Smooth muscle cell of the brain vasculature (primary cell): Measurements from ENCODE around the gene PABPN1L.
"Not testable (repeated sequence)": the region's sequence is repeated elsewhere in the genome, so short reads cannot be mapped to it uniquely, and the experiment has no call there.

Source experiments
- DNase-seq: peaks from one replicate; pipeline ENCODE4 v3.0.0-alpha.2; 2012; ENCODE audit warnings: low read depth, low spot score

PABPN1L gene

DNA sequence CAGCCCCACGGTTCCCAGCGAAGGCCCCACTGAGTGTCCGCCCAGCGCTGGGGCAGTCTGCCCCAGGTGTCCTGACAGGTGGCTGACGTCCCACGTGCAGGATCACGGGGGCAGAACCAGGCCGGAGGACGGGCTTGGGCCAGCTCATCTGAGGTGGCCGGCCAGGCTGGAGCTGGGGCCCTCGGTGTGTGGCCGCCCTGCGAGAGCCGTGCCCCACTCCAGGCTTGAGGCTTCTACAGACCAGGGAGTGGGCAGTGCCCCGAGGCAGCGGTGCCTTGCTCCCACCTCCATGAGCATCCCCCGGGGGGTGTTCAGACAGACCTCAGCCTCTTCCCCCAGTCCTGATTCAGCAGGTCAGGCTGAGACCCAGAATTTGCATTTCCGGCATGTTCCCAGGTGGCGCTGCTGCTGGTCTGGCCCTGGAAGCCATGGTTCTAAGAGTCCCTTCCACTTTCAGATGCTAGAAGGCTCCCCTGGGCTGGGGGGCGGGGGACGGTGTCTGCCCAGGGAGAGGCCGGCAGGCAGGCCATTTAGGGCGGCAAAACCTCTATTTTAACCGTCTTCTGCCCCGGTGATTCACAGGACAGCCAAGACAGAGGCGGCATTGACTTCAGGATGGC, 35.4 kb upstream of the PABPN1L start:
- DNase-seq = no peak

DNA sequence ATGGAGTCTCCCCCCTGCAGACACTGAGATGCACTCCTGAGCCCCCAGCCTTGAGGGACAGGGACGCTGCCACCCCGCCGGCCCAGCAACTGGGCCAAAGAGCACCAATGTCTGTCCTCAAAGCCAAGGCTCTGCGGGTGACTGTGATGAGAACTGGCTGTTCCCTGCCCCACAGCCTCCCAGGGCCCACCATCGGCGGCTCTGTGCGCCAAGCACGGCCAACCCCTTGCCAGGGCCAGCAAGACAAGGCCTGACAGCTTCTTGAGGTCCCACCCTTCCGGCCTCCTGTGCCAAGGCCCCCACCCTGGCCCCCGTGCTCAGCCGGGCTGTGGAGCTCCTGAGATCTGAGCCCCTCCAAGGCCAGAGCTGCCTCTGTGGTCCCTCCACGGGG, 34.2 kb upstream of the PABPN1L start:
- DNase-seq = no peak

DNA sequence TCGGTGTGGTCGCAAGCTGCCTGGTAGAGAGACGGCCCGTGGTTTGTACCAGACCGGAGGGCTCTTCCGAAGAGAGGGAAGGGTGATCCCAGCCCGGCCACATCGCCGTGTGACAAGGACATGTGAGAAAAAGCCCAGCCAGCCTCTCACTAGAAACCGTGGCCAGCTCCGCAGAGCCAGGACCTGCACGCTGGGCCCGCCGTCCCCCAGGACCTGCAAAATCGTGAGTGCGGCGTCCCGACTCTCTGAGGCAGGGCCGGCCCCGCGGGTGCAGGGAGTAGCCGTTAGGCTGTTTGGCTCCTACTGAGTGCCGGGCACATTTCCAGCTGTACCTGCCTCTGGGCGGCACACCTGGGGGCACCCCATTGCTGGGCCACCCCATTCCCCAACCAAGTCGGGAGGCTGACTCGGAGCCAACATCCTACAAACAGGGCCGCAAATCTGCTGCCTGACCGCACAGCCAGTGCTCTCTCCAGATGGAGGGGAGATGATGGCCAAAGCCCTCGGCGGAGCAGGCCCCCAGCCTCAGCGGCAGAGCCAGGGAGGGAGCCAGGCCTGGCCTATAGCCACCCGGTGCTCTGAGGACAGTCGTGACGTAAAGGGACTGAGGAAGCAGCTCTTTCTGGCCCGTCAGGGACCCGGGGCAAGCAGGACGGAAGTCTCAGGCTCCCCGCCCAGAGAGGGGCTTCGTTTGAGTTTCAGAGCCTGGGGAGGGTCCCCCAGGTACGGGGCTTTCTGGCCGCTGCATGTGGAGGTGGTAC, 33.6 kb upstream of the PABPN1L start:
- no peak for DNase-seq

DNA sequence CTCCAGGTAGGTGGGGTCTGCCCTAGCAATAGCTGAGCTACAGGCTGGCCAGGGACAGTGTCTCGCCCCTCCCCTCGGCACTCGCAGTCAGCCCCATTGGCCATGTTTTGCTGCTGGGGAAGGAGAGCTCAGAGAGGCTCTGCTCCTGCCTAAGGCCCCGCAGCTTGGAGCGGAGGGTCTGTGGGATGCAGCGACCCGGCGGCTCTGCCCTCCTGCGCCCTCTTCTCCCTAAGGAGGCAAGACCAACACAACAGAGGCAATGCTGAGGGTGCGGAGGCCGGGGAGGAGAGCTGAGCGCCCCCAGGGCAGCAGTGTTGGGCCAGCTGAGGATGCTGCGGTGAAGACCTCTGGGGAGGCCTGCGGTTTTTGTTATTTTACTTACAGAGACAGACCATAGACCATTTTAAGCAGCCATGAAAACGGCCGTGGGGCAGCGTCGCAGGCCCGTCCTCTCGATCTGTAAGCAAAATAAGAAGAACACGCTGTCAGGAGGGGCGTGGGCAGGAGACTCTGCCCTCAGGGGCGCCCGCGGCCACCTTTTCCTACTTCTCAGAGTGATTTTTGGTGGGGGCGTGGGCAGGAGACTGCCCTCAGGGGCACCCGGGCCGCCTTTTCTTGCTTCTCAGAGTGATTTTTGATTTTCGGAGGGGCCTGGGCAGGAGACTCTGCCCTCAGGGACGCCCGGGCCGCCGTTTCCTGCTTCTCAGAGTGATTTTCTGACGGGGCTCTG, 31.4 kb upstream of the PABPN1L start:
- no peak for DNase-seq

DNA sequence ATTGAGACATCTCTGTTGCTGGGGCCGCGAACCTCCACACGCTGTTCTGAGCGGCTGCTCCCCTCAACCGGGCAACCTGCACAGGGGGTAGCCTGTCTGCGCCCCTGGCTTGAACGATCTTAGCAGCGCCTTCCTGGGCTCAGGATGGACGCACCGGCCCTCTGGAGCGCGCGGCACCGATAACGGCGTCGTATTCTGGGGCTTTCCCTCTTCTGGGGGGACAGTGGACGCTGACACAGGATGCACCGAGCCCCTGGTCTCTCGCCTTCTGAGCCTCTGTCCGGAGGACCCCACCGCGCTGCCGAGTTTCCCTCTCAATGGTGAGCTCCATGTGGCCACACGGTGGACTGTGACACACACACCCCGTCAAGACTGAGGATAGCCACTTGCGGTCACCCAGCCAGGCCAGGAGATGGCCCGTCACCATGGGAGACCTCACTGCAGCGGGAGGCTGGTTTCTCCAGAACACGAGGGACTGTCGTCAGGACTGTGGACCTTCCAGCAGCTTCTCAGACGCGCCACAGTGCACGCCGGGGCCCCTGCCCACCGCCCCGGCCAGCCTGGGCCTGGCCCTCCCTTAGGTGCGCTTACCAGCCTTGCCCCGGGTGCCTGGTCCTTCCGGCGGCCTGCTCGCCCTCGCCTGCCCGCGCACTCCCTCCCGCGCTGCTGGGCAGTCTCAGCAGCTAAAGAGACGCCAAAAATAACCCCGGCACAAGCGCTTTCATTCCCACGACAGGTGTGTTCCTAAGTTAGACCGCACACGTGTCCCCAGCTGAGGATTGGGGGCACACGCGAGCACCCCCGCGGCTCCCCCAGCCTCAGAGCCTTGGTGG, 30.0 kb upstream of the PABPN1L start:
- DNase-seq = no peak

DNA sequence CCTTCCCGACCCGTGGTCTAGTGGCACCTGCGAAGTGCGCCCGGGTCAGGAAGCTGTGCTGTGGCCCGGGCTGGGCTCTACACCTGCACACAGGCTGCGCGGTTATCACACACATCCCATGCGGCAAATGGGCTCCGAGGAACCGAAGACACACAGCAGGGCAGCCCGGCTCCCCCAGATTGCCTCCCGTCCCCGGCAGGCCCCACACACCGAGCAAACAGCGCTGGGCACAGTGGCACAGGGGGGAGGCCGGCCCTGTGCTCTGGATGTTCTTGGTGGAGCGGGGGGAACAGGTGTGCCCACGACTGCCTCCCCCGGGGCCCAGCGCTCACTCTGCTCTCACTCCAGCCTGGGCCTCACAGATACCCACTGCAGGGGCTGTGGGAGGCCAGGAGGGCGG, 28.9 kb upstream of the PABPN1L start:
- no peak for DNase-seq

DNA sequence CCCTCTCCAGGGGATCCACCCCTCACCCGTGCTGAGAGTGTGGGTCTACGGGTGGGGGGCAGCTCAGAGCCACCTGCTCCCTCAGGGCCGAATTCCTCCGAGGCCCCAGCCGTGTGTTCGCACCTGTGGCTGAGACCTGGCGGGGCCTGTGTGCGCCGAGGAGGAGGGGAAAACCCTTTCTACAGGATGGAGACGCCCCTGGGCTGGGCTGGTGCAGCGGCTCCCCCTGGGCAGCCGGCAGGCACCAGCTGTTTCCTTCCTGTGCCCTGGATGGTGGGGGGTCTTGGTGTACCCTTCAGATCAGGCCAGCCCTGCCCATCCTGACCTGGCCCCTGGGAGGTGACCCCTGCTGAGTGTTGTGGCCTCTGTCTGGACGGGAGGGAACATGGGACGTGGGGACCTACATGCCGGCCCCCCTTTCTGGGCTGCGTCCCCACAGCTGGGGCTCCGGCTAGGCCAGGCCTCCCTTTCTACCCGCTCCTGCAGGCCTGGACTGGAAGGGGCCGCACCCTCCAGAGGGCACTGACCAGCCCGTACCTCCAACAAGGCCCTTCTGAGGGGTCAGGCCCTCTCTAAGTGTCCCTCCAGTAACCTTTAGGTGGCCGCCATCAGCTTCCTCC, 28.3 kb upstream of the PABPN1L start:
- no peak for DNase-seq

DNA sequence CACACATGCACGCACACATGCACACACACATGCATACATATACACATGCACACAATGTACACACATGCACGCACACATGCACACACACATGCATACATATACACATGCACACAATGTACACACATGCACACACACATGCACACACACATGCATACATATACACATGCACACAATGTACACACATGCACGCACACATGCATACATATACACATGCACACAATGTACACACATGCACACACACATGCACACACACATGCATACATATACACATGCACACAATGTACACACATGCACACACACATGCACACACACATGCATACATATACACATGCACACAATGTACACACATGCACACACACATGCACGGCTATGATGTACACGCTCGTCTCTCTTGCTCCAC, 27.8 kb upstream of the PABPN1L start:
- not testable (repeated sequence) for DNase-seq

DNA sequence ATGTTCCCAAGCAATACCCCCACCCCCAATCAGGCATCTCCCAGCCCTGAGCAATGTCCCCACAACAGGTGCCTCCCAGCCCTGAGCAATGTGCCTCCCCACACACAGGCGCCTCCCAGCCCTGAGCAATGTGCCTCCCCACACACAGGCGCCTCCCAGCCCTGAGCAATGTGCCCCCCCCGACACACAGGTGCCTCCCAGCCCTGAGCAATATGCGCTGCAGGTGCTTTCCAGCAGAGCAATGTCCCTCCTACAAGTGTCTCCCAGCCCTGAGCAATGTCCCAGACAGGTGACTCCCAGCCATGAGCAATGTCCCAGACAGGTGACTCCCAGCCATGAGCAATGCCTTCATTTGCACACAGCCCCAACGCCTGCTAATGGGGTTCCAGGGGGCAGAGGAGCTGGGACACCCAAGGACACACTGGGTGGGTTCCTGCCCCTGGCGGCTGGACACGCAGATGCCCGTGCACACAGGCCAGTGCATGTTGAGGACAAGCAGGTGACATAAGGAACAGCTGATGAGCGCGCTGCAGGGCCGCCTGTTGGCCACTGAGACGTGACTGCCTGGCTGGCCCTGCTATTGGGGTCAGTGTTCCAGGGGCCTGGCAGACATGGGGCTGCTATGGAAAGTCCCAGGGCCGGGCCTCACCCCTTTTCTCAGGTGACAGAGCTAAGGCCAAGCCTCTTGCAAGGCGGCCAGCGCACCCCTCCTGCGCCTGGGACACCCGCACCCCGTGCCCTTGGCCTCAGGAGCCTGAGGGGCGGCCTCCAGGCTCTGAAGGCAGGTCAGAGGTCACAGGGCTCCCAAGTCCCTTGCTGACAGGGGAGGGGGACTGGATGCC, 26.9 kb upstream of the PABPN1L start:
- no peak for DNase-seq

DNA sequence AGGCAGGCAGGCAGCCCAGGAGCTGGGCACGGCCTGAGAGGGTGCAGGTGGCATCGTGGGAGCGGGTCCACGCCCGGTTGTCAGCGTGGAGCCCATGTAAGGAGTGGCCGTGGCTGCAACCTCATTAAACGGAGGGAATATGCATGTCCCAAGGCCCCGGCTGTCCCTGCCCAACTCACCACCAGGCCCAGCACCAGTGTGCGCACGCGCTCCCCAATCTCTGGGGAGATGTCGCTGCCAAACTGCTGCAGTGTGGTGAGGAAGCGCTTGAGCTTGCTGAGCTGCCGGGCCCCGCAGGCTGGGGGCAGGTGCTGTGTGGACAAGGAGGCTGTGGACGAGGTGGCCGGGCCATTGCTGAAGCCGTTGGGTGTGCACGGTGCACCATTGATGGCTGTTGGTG, 25.6 kb upstream of the PABPN1L start:
- no peak for DNase-seq

DNA sequence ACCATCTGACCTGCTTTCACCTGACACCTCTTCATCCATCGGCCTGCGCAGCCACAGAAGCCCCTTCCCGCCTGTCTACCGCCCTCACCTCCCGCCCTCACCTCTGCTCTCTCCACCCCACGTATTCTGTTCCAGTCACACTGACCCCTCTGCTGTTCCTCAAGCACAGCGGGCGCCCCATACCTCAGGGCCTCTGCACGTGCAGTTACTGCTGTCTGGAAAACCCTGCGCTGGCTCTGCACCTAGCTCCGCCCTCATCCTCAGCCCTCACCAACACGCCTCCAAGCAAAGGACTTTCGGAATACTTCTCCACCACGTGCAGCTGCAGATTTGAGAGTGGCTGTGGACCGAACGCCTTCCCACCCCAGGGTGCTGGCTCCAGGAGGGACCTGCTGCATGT, 24.6 kb upstream of the PABPN1L start:
- DNase-seq = no peak

DNA sequence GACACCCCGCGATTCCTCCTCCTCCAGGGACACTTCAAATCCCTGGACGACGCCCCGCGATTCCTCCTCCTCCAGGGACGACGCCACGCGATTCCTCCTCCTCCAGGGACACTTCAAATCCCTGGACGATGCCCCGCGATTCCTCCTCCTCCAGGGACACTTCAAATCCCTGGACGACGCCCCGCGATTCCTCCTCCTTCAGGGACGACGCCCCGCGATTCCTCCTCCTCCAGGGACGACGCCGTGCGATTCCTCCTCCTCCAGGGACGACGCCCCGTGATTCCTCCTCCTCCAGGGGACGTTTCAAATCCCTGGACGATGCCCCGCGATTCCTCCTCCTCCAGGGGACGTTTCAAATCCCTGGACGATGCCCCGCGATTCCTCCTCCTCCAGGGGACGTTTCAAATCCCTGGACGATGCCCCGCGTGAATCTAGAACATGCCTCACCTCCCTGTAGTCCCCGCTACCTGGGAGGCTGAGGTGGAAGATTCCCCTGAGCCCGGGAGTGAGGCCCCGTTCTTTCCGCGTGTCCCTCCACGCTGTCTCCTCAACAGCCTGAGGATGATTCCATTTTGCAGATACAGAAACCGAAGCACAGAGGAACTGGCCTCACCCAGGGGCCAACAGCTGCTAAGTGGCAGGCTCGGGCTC, 23.4 kb upstream of the PABPN1L start:
- not testable (repeated sequence) for DNase-seq

DNA sequence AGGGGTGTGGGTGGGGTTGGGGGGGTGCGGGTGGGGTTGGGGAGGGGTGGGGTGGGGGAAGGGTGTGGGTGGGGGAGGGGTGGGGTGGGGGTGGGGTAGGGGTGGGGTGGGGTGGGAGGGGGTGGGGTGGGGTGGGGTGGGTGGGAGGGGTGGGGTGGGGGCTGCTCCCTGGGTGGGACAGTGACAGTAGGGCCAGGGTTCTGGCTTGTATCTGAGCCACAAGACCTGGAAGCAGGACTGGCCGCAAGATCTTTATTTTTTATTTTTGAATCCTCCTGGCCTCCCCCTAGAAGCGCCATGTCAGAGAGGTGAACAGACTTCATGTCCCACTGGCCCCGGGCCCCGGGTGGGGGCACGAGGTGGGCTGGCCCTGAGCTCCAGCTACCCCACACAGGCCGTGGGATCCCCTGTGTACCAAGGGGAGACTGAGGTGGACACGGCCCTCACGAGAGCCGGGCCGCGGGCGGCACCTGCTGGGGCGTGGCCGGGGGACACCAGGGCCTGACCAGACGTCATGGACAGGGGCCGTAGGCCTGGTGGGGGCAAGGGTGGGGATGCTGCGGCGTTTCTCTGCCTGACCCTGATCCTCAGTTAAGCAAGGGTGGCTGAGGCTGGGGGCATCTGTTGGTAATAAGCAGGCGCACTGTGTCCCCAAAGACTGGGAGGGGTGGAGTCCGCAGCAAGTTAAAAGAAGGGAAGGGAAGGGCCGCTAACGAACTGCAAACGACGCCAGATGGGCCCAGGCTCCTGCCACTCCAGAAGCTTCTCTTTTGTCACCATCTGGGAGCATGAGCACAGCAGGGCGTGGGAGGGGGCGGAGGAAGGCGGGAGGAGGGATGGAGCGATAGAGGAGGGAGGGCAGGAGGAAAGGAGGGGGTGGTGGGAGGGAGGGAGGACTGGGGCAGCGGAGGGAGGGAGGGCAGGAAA, 22.3 kb upstream of the PABPN1L start:
- no peak for DNase-seq

DNA sequence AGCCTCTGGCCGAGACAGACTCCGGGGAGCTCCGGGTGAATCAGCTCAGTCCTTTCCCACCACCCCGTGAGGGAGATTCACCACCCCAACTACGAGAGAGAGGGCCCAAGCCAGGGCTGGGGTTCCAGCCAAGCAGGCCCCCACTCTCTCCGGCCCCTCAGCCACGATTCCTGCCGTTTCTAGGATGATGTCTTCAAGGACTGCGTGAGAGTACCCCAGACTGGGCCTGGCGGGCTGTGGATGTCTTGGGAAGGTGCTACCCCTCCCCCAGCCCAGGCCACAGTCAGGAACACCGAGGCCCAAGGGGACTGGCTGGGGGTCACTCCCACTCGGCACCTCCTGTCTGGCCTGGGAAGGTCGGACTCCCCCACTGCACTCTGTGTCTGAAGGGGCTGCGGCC, 21.6 kb upstream of the PABPN1L start:
- no peak for DNase-seq

DNA sequence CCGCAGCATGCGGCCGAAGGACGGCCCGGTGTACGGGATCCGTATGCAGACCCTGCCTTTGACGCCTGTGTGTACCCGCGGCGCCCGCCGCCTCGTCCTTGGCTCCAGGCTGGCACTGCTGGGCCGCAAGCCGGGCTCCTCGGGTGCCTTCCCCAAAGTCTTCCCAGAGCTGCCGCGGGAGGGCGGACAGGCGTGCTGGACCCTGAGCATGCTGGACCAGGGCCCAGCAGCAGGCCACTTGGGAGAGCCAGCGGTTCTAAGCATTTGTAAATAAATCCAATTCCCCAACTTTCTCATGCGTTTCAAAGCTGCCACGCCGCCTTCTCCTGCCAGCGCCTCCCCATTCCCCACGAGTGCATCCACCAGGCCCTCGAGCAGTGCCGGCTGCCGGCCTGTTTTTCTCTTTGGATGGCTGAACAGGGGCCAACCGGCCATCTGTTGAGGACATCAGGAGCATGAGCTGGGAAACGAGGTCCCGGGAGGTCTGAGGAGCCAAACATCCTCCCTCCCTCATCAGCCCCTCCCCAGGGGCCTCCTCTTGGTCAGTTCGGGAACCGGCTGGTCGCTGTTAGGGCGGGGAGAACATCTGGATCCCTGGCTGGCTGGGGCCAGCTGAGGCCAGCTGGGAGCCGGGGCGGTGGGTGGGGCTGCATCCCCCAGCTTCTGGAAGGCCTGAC, 20.5 kb upstream of the PABPN1L start:
- no peak for DNase-seq

DNA sequence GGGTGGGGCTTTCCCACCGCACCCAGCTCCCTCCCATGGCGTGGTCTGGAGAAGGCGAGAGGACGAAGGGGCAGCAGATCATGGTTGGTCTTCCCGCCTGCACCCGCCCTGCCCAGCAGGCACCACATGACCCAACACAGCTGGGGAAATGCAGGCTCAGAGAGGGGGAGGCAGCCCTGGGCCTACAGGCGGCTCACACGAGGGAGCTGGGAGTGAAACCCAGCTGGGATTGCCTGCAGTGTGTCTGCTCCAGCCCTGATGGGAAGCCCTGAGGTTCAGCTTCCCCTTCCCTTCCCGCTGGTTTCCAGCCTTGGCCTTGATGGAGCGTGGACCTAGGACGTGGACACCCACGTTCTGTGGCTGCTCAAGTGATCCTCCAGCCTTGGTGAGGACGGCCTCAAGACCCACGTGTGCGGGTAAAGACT, 20.0 kb upstream of the PABPN1L start:
- no peak for DNase-seq

DNA sequence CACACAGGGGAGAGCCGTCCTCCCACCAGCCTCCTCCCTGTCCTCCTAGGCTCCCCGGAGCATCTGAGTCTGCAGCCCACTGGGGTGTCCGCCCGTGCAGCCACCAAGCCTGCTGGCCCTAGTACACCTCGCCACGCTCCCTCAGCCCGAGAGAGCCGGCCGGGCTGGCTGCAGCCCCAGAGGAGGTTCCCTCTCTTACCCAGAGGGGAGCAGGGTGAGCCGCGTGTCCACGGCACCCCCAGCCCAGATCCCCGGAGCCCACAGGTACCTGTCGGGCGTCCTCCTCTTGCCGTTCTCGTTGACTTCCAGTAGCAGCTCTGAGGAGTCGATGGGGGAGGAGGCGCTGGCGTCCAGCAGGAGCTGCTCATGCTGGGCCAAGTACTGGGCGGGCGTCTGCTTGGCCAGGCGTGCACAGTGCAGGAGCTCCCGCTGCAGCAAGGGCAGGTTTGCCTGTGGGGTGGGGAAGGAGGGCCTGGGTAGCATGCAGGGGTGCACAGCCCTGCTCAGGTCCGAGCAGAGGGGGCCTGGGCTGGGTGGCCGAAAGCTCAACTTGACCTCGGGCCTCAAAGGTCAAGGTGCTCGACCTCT, 19.3 kb upstream of the PABPN1L start:
- no peak for DNase-seq
